ENCODE measurements around the gene OR4C6.

DNA sequence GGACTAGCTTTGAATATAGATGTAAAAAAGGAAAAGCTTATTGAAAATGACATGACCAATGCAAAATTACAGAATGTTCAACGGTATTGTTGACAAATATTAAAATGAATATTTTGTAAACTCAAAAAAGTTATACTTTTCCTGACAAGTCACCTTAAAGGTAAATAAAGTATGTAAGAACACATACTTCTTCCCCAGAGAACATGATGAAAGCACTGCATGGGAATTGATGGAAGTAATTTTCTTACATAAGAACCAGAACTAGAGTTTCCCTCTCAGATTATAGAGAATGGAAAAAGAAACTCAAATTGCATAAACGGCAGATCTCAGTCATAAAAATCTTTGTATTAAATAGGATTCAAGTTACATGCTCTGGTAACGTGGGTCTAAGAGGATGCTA, 27.2 kb upstream of the OR4C6 start, which contains the start of gene OR4P4:
- TF ChIP-seq, protein P1, sequence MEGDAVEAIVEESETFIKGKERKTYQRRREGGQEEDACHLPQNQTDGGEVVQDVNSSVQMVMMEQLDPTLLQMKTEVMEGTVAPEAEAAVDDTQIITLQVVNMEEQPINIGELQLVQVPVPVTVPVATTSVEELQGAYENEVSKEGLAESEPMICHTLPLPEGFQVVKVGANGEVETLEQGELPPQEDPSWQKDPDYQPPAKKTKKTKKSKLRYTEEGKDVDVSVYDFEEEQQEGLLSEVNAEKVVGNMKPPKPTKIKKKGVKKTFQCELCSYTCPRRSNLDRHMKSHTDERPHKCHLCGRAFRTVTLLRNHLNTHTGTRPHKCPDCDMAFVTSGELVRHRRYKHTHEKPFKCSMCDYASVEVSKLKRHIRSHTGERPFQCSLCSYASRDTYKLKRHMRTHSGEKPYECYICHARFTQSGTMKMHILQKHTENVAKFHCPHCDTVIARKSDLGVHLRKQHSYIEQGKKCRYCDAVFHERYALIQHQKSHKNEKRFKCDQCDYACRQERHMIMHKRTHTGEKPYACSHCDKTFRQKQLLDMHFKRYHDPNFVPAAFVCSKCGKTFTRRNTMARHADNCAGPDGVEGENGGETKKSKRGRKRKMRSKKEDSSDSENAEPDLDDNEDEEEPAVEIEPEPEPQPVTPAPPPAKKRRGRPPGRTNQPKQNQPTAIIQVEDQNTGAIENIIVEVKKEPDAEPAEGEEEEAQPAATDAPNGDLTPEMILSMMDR (conservative IDR thresholded peaks at IDR 0.05; ENCODE audit: low read length) = no peak
- no peak for TF ChIP-seq EZH2phosphoT487 (IDR thresholded peaks at IDR 0.05; ENCODE audit: borderline replicate concordance, low read depth, low read length)
